IPS-NIHi7 (cell line): Measurements from ENCODE around the gene LIPC.

Experiments used
- DNase-seq: peaks from one replicate; pipeline ENCODE4 v3.0.0; 2012; ENCODE audit warnings: mixed read lengths; ENCODE audit errors: extremely low spot score

LIPC gene

DNA sequence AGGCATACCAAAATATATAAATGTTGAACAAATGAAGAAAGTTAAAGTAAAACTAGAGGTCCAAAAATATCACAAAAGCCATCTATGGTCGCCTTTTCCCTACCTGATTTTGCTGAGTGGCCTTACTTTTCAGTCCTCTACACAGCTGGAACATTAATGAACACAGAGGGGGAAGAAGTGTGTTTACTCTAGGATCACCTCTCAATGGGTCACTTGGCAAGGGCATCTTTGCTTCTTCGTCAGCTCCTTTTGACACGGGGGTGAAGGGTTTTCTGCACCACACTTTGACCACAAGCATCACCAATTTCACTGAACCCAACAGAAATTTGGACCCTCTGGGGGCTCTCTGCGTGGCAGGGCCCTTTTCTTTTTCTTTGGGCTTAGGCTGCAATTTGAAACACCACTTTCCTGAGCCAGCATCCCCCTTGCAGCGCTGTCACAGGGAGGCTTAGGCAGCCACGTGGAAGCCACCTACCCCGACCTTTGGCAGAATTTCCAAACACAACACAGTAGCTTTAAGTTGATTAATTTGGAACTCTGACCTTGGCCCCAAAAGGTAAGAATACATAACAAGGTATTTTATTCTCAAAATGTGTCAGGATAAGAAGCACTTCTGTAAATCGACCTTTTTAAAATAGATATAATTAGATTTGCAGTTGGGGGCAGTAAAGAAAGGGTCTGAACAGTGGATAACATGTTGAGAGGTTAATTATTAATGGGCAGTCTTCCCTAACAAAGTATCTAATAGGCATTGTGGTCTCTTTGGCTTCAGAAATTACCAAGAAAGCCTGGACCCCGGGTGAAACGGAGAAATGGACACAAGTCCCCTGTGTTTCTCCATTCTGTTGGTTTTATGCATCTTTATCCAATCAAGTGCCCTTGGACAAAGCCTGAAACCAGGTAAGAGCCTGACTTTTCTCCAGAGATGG lies at the start of gene LIPC:
Gene LIPC (plus strand): TSS at position 771 of the 929 bp plus-strand sequence. CDS start 42 bp downstream, at position 813.
- DNase-seq, result no peak

DNA sequence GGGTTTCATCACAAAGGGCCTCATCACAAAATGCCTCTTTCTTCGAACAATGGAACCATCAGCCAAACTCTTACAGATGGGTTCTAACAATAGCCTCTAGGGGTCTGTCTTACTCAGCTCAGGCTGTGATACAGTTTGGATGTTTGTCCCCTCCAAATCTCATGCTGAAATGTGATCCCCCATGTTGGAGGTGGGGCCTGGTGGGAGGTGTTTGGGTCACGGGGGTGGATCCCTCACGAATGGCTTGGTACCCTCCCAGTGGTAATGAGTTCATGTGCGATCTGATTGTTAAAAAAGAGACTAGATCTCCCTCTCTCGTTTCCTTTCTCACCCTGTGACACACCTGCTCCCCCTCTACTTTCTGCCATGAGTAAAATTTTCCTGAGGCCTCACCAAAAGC lies 47.9 kb upstream of the LIPC start:
- peak; percentile 41 for DNase-seq

DNA sequence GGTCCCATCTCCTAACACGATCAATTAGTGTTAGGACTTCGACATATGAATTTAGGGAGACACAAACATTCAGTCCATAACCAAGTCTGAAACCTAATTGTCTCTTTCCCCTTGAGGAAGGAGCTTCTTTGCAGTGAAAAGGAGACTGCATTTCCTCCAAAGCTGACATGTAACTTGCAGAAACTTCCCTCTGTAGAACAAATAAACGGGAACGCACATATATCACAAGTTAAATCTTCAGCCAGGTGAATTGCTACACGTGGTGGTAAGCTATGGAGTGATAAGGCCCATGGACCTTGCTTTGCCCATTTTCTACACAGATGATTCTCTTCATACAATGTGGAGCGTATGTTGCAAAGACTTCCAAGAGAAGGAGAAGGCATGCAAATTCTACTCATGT lies 47.1 kb upstream of the LIPC start:
- no peak for DNase-seq

DNA sequence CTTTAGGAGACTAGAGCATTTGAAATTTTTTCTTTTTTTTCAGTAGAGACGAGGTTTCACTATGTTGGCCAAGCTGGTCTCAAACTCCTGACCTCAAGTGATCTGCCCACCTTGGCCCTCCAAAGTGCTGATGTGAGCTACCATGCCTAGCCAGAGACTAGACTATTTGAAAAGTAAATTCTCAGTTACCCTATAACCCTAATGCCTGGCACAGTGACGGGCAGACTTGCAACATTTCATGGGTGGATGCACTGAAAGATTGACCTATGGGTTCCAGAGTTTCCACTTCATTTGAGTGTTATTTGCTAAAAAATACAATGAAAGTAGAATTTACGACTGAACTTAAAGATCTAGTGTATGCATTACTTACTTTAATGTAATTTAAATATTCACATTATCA lies 45.7 kb upstream of the LIPC start:
- no peak for DNase-seq

DNA sequence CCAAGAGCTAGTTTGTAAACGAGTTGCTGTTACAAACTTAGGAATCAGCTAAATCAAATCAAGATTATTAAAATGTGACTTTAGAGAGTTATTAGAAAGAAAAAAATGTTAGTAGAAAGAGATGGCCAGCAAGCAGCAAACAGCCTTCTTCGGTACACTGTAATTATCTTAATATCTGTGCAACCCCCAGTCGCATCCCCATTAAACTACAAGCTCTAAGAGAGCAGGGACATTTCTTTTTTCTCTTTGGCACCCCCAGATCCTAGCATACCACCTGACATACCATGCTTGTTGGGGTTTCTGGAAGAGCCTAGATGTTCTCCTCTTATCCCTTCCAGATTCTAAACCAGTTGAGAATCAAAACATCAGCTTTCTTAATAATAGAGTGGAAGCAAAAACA lies 45.1 kb upstream of the LIPC start:
- DNase-seq, result no peak

DNA sequence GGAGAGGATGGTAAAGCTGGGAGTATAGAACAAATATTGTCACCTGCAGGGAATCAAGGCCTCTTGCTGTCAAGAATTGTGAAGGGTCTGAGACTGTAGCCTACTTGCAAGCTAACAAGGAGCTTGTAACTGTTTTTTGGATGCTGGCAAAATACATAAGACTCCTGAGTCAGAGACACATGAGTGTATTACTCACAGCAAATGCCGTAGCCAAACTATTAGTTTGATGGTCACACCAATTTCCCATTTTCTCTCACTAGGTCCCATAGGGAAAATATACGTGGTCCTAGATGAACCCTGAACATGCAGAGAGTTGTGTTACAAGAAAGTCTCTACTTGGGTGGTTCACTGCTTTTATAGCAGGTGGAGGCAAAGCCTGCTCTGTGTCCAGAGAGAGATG lies 44.7 kb upstream of the LIPC start:
- DNase-seq, result no peak

DNA sequence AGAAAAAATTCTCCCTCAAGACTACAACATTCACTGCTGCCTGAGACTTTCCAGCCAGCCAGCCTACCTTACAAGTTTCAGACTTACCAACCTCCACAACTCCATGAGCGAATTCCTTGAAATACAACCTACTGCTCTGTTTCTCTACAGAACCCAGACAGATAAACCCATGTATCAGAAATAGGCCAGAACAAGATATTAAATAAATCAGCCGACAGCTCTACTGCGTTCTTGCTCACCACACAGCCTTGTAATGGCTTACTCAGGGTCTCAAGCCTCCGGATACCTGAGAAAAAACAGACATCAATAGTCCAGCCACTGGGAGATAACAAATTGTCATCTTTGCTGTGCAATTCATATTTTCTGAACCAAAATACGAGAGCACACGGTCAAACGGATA lies 43.6 kb upstream of the LIPC start:
- no peak for DNase-seq

DNA sequence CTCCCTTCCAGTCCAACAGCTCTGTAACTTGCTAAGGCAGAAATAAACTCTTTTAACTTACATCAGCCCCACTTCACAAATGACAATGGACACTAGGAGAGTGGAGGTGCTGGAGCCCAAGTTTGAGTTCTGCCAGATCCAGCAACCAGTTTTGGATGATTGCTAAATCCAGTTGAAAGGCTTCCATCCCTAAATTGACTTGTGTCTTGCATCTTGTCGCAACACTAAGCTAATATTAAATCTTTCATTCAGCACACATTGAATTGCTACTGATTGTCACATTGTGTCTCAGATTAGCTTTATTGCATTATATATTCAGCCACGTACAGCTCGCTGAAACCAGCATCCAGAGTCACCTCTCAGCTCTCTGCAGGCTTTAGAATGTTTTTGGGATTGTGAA lies 41.7 kb upstream of the LIPC start:
- DNase-seq, result no peak

DNA sequence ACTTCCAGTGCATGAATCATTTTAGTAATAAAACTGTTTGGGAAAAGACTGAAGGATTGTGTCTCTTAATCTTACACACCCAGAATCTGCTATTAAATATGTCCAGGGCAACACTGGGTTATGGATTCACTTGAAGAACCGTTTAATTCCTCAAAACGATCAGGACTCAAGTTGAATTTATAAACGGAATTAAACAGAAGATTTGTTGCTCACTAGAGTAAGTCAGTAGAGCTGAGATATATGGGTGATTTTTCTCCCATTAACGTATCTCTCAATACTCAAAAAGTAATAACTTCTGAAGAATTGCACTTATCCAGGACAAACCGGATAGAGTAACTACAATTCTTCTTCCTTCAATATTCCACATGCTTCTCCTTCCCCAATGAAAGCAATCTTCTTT lies 41.1 kb upstream of the LIPC start:
- no peak for DNase-seq

DNA sequence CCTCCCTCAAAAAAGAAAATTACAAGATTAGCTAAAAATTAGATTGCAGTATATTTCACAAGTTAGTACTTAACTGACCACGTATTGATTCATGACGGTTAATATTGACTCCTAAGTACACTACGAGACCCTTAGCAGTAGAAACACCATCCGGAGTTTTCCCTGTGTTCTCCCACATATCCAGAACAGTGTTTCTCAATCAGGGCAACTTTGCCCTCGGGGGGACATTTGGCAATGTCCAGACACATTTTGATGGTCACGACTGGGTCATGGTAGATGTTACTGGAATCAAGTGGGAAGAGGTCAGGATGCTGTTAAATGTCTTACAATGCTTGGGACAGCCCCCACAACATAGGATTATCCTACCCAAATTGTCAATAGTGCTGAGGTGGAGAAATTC lies 40.7 kb upstream of the LIPC start:
- DNase-seq, result no peak

DNA sequence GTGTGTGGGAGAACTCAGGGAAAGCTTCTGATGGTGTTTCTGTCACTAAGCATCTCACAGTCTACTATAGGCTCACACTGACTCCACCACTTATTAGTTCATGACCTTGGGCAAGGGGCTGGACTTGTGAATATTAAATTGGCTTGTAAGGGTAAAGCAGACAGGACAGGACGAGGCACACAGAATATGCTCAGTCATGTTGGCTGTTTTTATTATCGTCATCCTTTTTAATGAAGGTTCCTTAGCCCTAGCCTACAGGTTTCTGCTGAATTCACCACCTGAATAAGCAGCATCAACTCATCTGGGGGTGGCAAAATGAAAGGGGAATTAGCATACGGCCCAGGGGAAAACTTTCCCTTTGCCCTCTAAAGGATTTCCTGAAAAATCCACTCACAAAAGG lies 39.6 kb upstream of the LIPC start:
- no peak for DNase-seq

DNA sequence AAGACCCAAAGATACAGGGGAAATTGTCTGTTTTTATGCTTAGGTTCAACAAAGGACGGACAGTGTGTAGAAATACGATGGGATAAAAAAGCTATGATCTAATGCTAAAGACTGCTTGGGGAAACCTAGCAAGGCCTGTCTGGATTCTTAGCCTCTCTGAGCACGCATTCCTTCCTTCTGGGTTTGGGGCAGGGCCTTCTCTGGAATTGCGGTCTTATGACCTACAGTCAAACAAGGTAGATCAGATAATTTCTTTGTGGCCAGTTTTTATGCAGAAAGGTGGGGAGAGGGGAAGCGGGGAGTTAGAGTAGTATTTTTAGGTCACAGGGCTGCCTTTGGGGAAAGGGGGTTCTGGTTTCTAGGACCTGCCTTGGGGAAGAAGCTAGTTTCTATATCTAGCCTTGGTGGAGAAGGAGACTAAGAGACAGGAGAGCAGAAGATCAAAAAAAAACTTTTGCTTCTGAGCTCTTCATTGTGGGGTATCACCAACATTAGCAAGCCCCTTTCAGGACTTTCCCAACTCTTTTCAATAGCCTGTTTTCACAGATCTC lies 39.1 kb upstream of the LIPC start:
- DNase-seq, result no peak

DNA sequence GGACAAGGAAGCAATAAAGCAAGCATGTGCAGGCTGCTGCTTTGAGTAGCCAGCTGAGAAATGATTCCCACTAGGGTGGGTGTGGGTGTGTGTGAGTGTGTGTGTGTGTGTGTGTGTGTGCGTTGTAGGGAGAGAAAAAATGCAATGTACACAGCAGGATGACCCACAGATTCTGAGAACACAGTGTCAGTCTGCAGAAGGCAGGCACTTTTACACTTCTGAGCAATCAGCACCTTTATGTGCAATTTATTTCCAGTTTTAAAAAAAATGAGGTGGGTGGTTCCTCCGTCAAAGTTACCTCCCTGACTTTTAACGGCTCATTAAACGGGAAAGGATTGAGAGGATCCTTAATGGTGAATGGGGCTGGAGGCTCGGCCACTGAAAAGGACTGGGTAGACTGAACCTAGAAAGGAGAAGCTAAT lies 38.5 kb upstream of the LIPC start:
- no peak for DNase-seq

DNA sequence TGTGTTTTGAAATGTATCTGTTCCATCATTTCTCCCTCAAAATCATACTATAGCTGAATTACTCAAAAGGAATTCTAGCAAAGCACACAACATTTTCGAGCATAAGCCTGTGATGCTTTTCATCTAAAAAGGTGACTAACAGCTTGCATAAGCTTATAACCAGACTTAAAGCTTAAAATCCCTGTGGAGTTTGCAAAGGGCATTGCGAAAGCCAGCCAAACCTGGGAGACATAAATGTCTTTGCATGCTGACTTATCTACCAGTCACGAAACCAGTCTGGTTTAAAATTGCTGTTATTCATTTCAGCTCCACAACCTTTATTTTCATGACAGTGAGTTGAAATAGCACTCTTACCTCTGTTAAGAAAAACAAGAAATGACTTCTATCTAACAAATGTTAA lies 35.6 kb upstream of the LIPC start:
- DNase-seq, result no peak

DNA sequence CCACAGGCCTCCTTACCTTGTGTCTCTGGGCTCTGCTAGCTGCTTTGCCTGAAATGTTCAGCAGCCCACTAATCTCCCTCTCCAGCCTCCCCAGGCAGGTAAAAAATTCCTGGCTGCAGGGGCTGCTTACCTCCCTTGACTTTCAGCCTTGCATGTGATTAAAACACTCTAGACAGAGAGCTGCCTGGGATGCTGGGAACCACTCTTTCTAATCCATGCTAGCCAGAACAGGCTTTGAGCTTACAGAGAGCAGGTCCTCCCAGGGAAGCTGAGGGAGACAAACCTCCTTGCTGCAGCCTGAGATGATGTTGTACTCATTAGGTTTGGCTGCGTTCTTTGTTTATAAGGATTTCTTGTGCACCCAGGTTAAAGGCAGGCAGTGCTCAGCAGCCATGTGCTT lies 33.7 kb upstream of the LIPC start:
- no peak for DNase-seq

DNA sequence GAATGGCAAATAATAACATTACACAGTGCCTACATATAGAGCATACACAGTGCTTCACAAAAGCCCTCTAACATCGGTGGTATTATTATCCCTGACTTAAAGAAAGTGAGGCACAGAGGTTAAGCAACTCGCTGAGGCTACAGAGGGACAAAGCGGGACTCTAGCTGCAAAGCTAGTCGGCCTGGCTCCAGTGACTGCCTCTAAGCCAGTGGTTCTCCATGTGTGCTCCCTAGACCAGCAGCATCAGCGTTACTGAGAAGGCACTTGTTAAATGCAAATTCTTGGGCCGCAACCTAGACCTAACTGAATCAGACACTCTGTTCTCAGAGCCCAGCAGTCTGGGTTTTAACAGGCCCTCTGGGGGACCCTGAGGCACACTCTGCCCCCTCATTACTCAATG lies 33.1 kb upstream of the LIPC start:
- no peak for DNase-seq

DNA sequence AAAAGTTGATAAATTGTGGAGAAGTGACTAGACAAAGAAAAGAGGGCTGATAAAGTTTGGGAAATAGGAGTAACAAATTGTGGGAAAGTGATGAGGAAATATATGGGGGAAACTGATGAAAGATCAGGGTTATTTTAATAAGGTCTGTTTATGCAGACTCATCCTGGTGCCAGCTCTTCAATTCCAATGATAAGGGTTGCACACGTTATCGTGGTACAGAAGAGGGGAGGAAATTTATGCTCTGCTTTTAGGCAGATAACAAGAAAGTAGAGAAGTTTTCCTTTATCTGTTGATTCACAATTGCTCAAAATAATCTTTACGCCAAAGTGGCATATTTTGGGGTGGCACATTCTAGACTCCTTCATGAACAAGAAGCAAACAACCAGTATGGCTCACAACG lies 32.1 kb upstream of the LIPC start:
- DNase-seq, result no peak

DNA sequence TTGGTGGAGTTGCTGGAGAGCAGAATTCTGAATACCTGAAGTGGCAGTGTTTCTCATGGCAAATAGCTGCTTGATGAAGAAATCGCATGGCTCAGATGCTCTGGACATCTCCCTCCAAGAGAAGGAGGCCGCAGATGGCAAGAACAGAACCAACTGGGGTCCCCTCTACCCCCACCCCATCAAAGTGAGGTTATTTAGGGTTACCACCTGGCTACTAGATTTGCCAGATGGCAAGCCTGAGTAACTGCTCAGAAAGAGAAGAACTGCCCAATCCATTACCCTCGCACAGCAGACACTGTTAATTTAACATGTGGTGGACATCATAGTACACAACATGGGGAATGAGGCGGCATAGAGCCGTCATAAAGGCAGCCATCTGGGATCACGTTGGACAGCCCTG lies 30.5 kb upstream of the LIPC start:
- no peak for DNase-seq

DNA sequence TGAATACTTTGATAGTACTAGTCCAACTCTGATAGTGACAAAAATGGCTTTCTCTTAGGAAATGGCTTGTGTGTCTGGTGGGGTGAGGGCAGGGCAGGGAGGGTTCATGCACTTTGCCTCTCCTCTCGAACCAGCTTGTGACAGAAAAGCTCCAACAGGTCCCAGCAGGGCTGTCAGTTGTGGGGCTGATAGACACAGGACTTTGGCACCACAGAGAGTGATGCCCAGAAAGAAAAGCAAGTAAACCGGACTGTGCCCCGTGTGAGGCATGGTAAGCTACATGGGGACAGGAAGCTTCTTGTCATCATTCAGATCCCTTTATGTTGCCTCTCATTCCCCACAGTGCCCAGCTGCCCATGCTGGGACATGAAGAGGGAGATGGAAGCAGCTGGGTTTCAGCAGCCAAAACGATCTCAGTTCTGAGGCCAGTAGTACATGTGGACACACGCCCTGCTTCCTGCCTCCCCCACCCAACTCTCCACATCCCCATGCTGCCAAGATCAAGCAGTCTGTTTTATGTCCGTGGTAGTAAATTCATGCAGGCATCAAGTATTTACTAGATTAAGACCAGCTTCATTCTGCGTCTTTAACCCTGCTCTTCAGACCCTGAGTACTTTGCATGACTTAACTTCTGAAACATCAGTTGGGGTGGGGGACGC lies 29.7 kb upstream of the LIPC start:
- DNase-seq, result no peak

DNA sequence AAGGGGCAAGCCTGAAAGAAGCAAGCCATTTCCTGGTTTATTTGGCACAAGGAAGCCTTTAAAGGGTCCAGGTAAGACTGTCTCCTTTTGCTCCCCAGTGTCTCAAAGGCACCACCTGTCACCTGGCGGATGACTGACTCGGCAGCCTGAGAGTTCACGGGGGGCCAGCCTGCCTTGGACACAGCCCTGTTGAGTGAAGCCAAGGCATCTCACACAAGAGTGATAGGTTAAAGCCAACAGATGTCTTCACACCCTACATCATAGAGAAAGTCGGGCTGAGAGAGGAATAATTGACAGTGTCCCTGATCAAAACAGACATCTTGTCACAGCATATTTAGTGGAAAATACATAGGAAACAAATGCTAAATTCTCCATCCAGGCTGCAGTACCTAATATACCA lies 28.2 kb upstream of the LIPC start:
- DNase-seq, result no peak

DNA sequence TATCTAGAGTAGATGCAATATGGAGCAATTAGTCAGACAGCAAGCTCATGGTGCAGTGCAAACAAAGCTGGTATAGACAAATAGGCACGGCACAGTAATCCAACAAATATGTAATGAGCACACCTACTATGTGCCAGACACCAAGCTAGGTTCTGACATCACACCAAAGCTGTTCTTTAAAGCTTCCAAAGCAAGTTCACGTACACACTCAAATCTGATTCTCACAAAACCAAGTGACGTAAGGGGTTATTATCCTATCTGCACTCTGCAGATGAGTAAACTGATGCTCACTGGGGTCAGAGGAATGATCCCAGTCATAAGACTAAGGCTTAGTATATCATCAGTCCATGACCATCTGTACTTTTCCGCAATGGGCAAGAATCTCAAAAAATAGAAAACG lies 27.8 kb upstream of the LIPC start:
- no peak for DNase-seq

DNA sequence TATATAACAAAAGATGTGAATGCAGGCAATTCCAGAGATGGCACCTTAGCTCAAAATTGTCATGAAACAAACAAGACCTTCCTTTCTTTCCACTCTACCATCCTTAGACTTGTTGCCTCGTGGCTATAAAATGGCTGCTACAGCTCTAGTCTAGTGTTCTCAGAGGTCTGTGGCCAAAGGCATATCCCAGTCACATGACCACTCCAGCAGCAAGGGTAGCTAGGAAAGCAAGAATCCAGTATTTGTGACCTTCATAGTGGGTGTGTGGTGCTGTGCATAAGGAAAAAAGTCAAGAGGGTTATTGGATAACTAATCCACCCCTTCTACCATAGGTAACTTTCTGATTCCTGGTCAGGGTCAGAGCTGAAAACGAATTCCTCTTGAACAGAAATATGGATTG lies 27.1 kb upstream of the LIPC start:
- no peak for DNase-seq

DNA sequence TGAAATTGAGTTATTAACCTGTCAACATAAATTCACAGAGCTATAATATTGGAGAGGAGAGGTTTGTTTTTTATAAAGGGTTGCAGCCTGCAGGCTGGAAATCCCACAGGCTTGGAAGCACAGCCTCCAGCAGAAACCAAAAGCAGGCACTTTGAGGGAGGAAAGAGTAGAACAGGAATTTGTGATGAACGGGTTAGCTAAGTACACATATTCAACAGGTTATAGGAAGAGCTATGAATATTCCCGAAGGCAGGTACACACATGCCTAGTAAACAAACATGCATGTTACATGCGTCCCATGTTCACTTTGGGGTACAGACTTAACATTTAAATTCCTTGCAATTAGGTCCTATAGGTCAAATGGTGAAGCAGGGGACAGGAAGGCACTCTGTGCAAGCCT lies 25.9 kb upstream of the LIPC start:
- DNase-seq, result no peak
